Ascending aorta (tissue), 2 donors: Measurements from ENCODE around the gene BCL2L13. TPM values are rescaled to one million over a fixed set of nuclear protein-coding genes. Genes with fewer than 3 reads are reported as not detected.
A peak's percentile ranks its signal among the peaks of the same experiment; 100 is the strongest.

Experiments used
- DNase-seq, 2 donors: peaks; one replicate each; pipeline ENCODE4 v3.0.0-alpha.2; 2019; ENCODE audit warnings: low spot score in 2 of 2
- H3K27ac ChIP-seq, 2 donors: fragments of 200-600 bp; sonication (generic); one replicate each; pipeline ENCODE4 v1.5.1; 2016 to 2017; ENCODE audit warnings: mild to moderate bottlenecking in 1 of 2
- H3K27me3 ChIP-seq: fragments of 200-600 bp; sonication (generic); one replicate; pipeline ENCODE4 v1.5.1; 2017
- H3K36me3 ChIP-seq, 2 donors: fragments of 200-600 bp; sonication (generic); one replicate each; pipeline ENCODE4 v1.5.1; 2016
- H3K4me1 ChIP-seq, 2 donors: fragments of 200-600 bp; sonication (generic); one replicate each; pipeline ENCODE4 v1.5.1; 2016 to 2017; ENCODE audit warnings: mild to moderate bottlenecking in 1 of 2
- H3K4me3 ChIP-seq, 2 donors: fragments of 200-600 bp; sonication (generic); one replicate each; pipeline ENCODE4 v1.5.1; 2016 to 2017; ENCODE audit warnings: mild to moderate bottlenecking in 1 of 2
- H3K9me3 ChIP-seq, 2 donors: fragments of 200-600 bp; sonication (generic); one replicate each; pipeline ENCODE4 v1.5.1; 2016
- intact Hi-C: fragments of 100-400 bp; cut with DNase I; formaldehyde crosslinking; loops from one replicate; pipeline ENCODE4 v1.15.1; 2023
- total RNA-seq: library from RNA; depleted of rRNA; stranded (reverse); fragments of >200 nt; gene quantifications from one replicate; pipeline ENCODE4 v1.1.0, GENCODE V29; 2016
- TF ChIP-seq, protein P1 (sequence below), 3 experiments: fragments of 200-600 bp in 2 of 3; fragments of 450-650 bp in 1 of 3; sonication (generic) in 2 of 3; IDR thresholded peaks; one replicate each; pipeline ENCODE4 v1.5.1; 2016 to 2019; ENCODE audit warnings: antibody characterized with exemption in 3 of 3, mild to moderate bottlenecking in 1 of 3, moderate library complexity in 1 of 3

The BCL2L13 gene
- total RNA-seq: 4.6 TPM

- Histone ChIP-seq H3K4me1 (peaks cover 5 to 11% of the 10 kb centered on the region in 2 donors), H3K27ac (peak within 1 kb of the TSS; percentile 96 to 100), H3K27me3 (no peaks in the 10 kb centered on the region), H3K36me3 (no peaks in the 10 kb centered on the region), H3K9me3 (no peaks in the 10 kb centered on the region), H3K4me3 (peak within 1 kb of the TSS; percentile 70 to 91)
- TF ChIP-seq, protein P1, sequence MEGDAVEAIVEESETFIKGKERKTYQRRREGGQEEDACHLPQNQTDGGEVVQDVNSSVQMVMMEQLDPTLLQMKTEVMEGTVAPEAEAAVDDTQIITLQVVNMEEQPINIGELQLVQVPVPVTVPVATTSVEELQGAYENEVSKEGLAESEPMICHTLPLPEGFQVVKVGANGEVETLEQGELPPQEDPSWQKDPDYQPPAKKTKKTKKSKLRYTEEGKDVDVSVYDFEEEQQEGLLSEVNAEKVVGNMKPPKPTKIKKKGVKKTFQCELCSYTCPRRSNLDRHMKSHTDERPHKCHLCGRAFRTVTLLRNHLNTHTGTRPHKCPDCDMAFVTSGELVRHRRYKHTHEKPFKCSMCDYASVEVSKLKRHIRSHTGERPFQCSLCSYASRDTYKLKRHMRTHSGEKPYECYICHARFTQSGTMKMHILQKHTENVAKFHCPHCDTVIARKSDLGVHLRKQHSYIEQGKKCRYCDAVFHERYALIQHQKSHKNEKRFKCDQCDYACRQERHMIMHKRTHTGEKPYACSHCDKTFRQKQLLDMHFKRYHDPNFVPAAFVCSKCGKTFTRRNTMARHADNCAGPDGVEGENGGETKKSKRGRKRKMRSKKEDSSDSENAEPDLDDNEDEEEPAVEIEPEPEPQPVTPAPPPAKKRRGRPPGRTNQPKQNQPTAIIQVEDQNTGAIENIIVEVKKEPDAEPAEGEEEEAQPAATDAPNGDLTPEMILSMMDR (IDR thresholded peaks at IDR 0.05): no peak
- intact Hi-C loops: loop anchor here (1.0 to 5.0 kb wide), 6 partner anchors 10 to 554 kb away; partner anchors contain the start of genes ATP6V1E1, HDHD5, IL17RA and PEX26
- DNase-seq: peak; percentile 71 to 96
Observed at GRCh38 chr22:17638432-17639246, at the start of gene BCL2L13. Gene BCL2L13 (plus strand): TSS chr22:17638757. CDS start chr22:17655712, 16,955 bp downstream.

GRCh38 chr22:17589810-17590375 is 48.7 kb upstream of the BCL2L13 start:
- TF ChIP-seq, protein P1 (IDR thresholded peaks at IDR 0.05): no peak
- Histone ChIP-seq H3K4me3 (no peak overlapping the region), H3K9me3 (no peaks in the 10 kb centered on the region), H3K4me1 (no peaks in the 10 kb centered on the region), H3K27ac (no peak overlapping the region), H3K27me3 (no peaks in the 10 kb centered on the region), H3K36me3 (peaks cover 44 to 51% of the 10 kb centered on the region in 2 donors)
- no peak for DNase-seq
- intact Hi-C loops: no loop called here

- no peak overlapping the region for H3K27ac ChIP-seq
- no peaks in the 10 kb centered on the region for H3K4me1 ChIP-seq
- no peaks in the 10 kb centered on the region for H3K27me3 ChIP-seq
- TF ChIP-seq, protein P1 (IDR thresholded peaks at IDR 0.05): no peak
- H3K9me3 ChIP-seq: no peaks in the 10 kb centered on the region
- intact Hi-C loops: no loop called here
- no peak for DNase-seq
- H3K4me3 ChIP-seq: no peak overlapping the region
- H3K36me3 ChIP-seq: peaks cover 50 to 58% of the 10 kb centered on the region in 2 donors
Observed at GRCh38 chr22:17590586-17590985, 48.0 kb upstream of the BCL2L13 start.

- DNase-seq: no peak
Observed at GRCh38 chr22:17592201-17592600, 46.4 kb upstream of the BCL2L13 start.

GRCh38 chr22:17596226-17596625 is 42.3 kb upstream of the BCL2L13 start:
- Histone ChIP-seq H3K4me3 (no peak overlapping the region), H3K36me3 (peaks cover 94 to 100% of the 10 kb centered on the region in 2 donors), H3K27me3 (no peaks in the 10 kb centered on the region), H3K9me3 (no peaks in the 10 kb centered on the region), H3K27ac (no peak overlapping the region), H3K4me1 (no peaks in the 10 kb centered on the region)
- TF ChIP-seq, protein P1 (IDR thresholded peaks at IDR 0.05): no peak
- intact Hi-C loops: no loop called here
- DNase-seq: no peak

More at GRCh38 chr22:17592201-17592600, 46.4 kb upstream of the BCL2L13 start:
- Histone ChIP-seq H3K36me3 (peaks cover 62 to 74% of the 10 kb centered on the region in 2 donors), H3K9me3 (no peaks in the 10 kb centered on the region), H3K27ac (no peak overlapping the region), H3K4me1 (no peaks in the 10 kb centered on the region), H3K4me3 (no peak overlapping the region), H3K27me3 (no peaks in the 10 kb centered on the region)
- intact Hi-C loops: no loop called here
- TF ChIP-seq, protein P1 (IDR thresholded peaks at IDR 0.05): no peak
